Tibial artery (tissue), 4 donors: ENCODE measurements around the gene SPACA4.

Source experiments
- DNase-seq, 2 donors: peaks; one replicate each; pipeline ENCODE4 v3.0.0-alpha.2; 2019
- H3K27ac ChIP-seq, 2 donors: fragments of 200-600 bp; sonication (generic) in 1 of 2; 1 replicate in 1 of 2; 2 replicates in 1 of 2; pipeline ENCODE4 v1.5.1; 2018 to 2019; ENCODE audit warnings: mild to moderate bottlenecking in 1 of 2
- H3K27me3 ChIP-seq, 2 donors: fragments of 200-600 bp; sonication (generic) in 1 of 2; one replicate each; pipeline versions ENCODE4 v1.5.1 to v1.6.0; 2016 to 2019
- H3K36me3 ChIP-seq, 3 donors: fragments of 200-600 bp; sonication (generic) in 2 of 3; one replicate each; pipeline ENCODE4 v1.5.1; 2016 to 2019; ENCODE audit warnings: mild to moderate bottlenecking in 2 of 3
- H3K4me1 ChIP-seq, 4 donors: fragments of 200-600 bp; sonication (generic) in 2 of 4; 1 replicate in 3 of 4; 2 replicates in 1 of 4; pipeline ENCODE4 v1.5.1; 2016 to 2019
- H3K4me3 ChIP-seq, 2 donors: fragments of 200-600 bp; sonication (generic) in 1 of 2; 1 replicate in 1 of 2; 2 replicates in 1 of 2; pipeline ENCODE4 v1.5.1; 2018 to 2019; ENCODE audit warnings: mild to moderate bottlenecking in 2 of 2
- H3K9me3 ChIP-seq, 3 donors: fragments of 200-600 bp; sonication (generic) in 1 of 3; one replicate each; pipeline ENCODE4 v1.5.1; 2016 to 2019
- CTCF ChIP-seq, 2 experiments: fragments of 200-600 bp in 1 of 2; fragments of 450-650 bp in 1 of 2; IDR thresholded peaks; one replicate each; pipeline ENCODE4 v1.5.1; 2017 to 2019; ENCODE audit warnings: antibody characterized with exemption in 2 of 2, mild to moderate bottlenecking in 1 of 2, moderate library complexity in 1 of 2
- intact Hi-C: fragments of 100-400 bp; cut with DNase I; formaldehyde crosslinking; loops from one replicate; pipeline ENCODE4 v1.15.0; 2023; ENCODE audit warnings: low total_unique reads

Gene SPACA4

GRCh38 chr19:48642862-48643261 is 36.3 kb downstream of the SPACA4 start:
- H3K4me3 ChIP-seq = no peak overlapping the region
- DNase-seq = no peak
- intact Hi-C loops = loop anchor here (10.0 kb wide), 2 partner anchors 192 to 352 kb away; partner anchors contain the start of genes GYS1, HSD17B14 and RUVBL2
- no peak for TF ChIP-seq CTCF (IDR thresholded peaks at IDR 0.05)
- H3K27me3 ChIP-seq = no peaks in the 10 kb centered on the region
- H3K4me1 ChIP-seq = peaks cover 12 to 27% (median 23%) of the 10 kb centered on the region in 4 donors
- no peak overlapping the region for H3K27ac ChIP-seq
- no peaks in the 10 kb centered on the region for H3K36me3 ChIP-seq
- H3K9me3 ChIP-seq = no peaks in the 10 kb centered on the region

GRCh38 chr19:48644355-48644754 is 37.8 kb downstream of the SPACA4 start:
- Histone ChIP-seq H3K4me3 (peak overlapping the region; percentile 57 to 64), H3K36me3 (no peaks in the 10 kb centered on the region), H3K9me3 (no peaks in the 10 kb centered on the region), H3K4me1 (peaks cover 7 to 19% (median 17%) of the 10 kb centered on the region in 4 donors), H3K27ac (no peak overlapping the region), H3K27me3 (no peaks in the 10 kb centered on the region)
- TF ChIP-seq CTCF (IDR thresholded peaks at IDR 0.05) = no peak
- DNase-seq = no peak
- intact Hi-C loops = loop anchor here (10.0 kb wide), 2 partner anchors 190 to 350 kb away; partner anchors contain the start of genes GYS1, HSD17B14 and RUVBL2

- H3K4me1 ChIP-seq = peaks cover 7 to 19% (median 14%) of the 10 kb centered on the region in 4 donors
- peak overlapping the region; percentile 57 to 64 for H3K4me3 ChIP-seq
- peak; percentile 85 to 90 for DNase-seq
- no peaks in the 10 kb centered on the region for H3K36me3 ChIP-seq
- H3K27me3 ChIP-seq = no peaks in the 10 kb centered on the region
- peak overlapping the region; percentile 86 to 88 for H3K27ac ChIP-seq
- H3K9me3 ChIP-seq = no peaks in the 10 kb centered on the region
- intact Hi-C loops = loop anchor here (10.0 kb wide), 2 partner anchors 190 to 350 kb away; partner anchors contain the start of genes GYS1, HSD17B14 and RUVBL2
- TF ChIP-seq CTCF (IDR thresholded peaks at IDR 0.05) = no peak
These were observed 38.5 kb downstream of the SPACA4 start for GRCh38 chr19:48644839-48645619.

- H3K27ac ChIP-seq = peak overlapping the region; percentile 86 to 88
- H3K4me3 ChIP-seq = peak overlapping the region; percentile 57 to 64
- no peaks in the 10 kb centered on the region for H3K27me3 ChIP-seq
- intact Hi-C loops = loop anchor here (10.0 kb wide), 2 partner anchors 189 to 349 kb away; partner anchors contain the start of genes GYS1, HSD17B14 and RUVBL2
- no peak for DNase-seq
- no peaks in the 10 kb centered on the region for H3K9me3 ChIP-seq
- H3K4me1 ChIP-seq = peaks cover 7 to 19% (median 14%) of the 10 kb centered on the region in 4 donors
- H3K36me3 ChIP-seq = no peaks in the 10 kb centered on the region
- no peak for TF ChIP-seq CTCF (IDR thresholded peaks at IDR 0.05)
These were observed 39.1 kb downstream of the SPACA4 start for GRCh38 chr19:48645620-48646000.

GRCh38 chr19:48646001-48646721 is 39.6 kb downstream of the SPACA4 start, which contains the start of gene CA11:
Gene CA11 (minus strand): TSS chr19:48646187. CDS start chr19:48645632, 555 bp downstream.
- peak; percentile 84 to 94 for DNase-seq
- no peaks in the 10 kb centered on the region for H3K9me3 ChIP-seq
- no peaks in the 10 kb centered on the region for H3K27me3 ChIP-seq
- peaks cover 7 to 19% (median 14%) of the 10 kb centered on the region in 4 donors for H3K4me1 ChIP-seq
- H3K4me3 ChIP-seq = peak within 1 kb of the TSS; percentile 57 to 64
- TF ChIP-seq CTCF (IDR thresholded peaks at IDR 0.05) = peak; percentile 82 to 94
- peak within 1 kb of the TSS; percentile 86 to 88 for H3K27ac ChIP-seq
- intact Hi-C loops = loop anchor here (2.0 to 10.0 kb wide), 3 partner anchors 27 to 349 kb away; partner anchors contain the start of genes GYS1, HSD17B14, NTN5 and RUVBL2
- no peaks in the 10 kb centered on the region for H3K36me3 ChIP-seq
